ENCODE measurements around the gene EYS.

GRCh38 chr6:63750400-63750799 is 1956.6 kb downstream of the EYS start:
- TF ChIP-seq EZH2 (IDR thresholded peaks at IDR 0.05; ENCODE audit: insufficient read depth, poor library complexity, severe bottlenecking) (no peak), EZH2phosphoT487 (IDR thresholded peaks at IDR 0.05; ENCODE audit: insufficient read depth, low read depth) (no peak)

All from GM23248 (cell line).